Measurements from ENCODE around the gene ZNF160. TPM values are rescaled to one million over a fixed set of nuclear protein-coding genes. Genes with fewer than 3 reads are reported as not detected.
"Not testable (repeated sequence)": the region's sequence is repeated elsewhere in the genome, so short reads cannot be mapped to it uniquely, and the experiment has no call there.

ZNF160 gene
- total RNA-seq, 2 experiments from 2014 or later, result 23.5 to 25.2 TPM

GRCh38 chr19:53109527-53109926 lies 6.3 kb upstream of the ZNF160 start:
- no peak overlapping the region for H3K4me3 Mint-ChIP-seq
- CTCF ChIA-PET, result no interaction called here
- H3K9me3 Mint-ChIP-seq, result peaks cover 35% of the 10 kb centered on the region
- no peak for DNase-seq
- H3K4me1 Mint-ChIP-seq (ENCODE audit: low read depth), result no peaks in the 10 kb centered on the region
- peaks cover 2% of the 10 kb centered on the region for H3K27me3 Mint-ChIP-seq (ENCODE audit: low read depth)
- intact Hi-C loops (cut with micrococcal nuclease), result no loop called here
- no peak overlapping the region for H3K27ac Mint-ChIP-seq
- peaks cover 27% of the 10 kb centered on the region for H3K36me3 Mint-ChIP-seq (ENCODE audit: low read depth)

DNA sequence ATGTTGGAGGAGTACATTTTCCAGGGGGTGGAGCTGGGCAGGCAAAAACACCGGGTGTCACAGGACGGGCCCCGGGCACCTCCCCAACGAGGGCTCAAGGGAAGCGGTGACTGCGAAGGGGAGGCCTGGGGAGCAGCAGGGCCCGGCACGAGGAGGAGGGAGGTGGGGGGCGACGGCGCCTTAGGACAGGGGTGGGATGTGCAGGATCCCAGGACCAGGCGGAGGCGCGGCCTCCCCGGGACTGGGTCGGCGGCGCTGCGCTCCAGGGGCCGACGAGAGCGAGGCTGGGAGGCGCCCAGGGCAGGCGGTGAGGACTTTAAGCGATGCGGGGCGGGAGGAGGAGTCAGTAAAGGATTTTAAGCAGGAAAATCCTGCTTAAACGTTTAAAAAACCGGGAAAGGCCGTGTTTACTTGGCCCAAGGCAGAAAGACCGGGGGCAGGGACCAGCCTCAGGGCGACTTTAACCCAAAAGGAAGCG lies 427 bp downstream of the ZNF160 start:
- peak overlapping the region; percentile 84 for H3K27ac Mint-ChIP-seq
- H3K4me3 Mint-ChIP-seq, result peak overlapping the region; percentile 82
- CTCF ChIA-PET, result no interaction called here
- H3K4me1 Mint-ChIP-seq (ENCODE audit: low read depth), result peaks cover 25% of the 10 kb centered on the region
- peak; percentile 50 for DNase-seq
- intact Hi-C loops (cut with micrococcal nuclease), result loop anchor here (1.0 to 2.0 kb wide), 5 partner anchors 56 to 418 kb away; partner anchors contain the start of genes ZNF347, ZNF665, ZNF813 and ZNF816
- H3K36me3 Mint-ChIP-seq (ENCODE audit: low read depth), result peaks cover 36% of the 10 kb centered on the region
- H3K27me3 Mint-ChIP-seq (ENCODE audit: low read depth), result no peaks in the 10 kb centered on the region
- peaks cover 22% of the 10 kb centered on the region for H3K9me3 Mint-ChIP-seq

GRCh38 chr19:53102206-53102755 lies 941 bp downstream of the ZNF160 start:
- intact Hi-C loops (cut with micrococcal nuclease), result loop anchor here (2.0 kb wide), 2 partner anchors 57 to 139 kb away; partner anchors contain the start of genes ZNF347 and ZNF816
- peak overlapping the region; percentile 82 for H3K4me3 Mint-ChIP-seq
- CTCF ChIA-PET, result no interaction called here

GRCh38 chr19:53101518-53101917 lies 1.7 kb downstream of the ZNF160 start:
- peaks cover 27% of the 10 kb centered on the region for H3K4me1 Mint-ChIP-seq (ENCODE audit: low read depth)
- H3K27ac Mint-ChIP-seq, result peak overlapping the region; percentile 84
- peak overlapping the region; percentile 11 for H3K4me3 Mint-ChIP-seq
- intact Hi-C loops (cut with micrococcal nuclease), result no loop called here
- H3K9me3 Mint-ChIP-seq, result peaks cover 24% of the 10 kb centered on the region
- H3K36me3 Mint-ChIP-seq (ENCODE audit: low read depth), result peaks cover 43% of the 10 kb centered on the region
- DNase-seq, result peak; percentile 29
- no peaks in the 10 kb centered on the region for H3K27me3 Mint-ChIP-seq (ENCODE audit: low read depth)
- CTCF ChIA-PET, result no interaction called here

More at GRCh38 chr19:53102206-53102755, 941 bp downstream of the ZNF160 start:
- DNase-seq, result no peak
- Mint-ChIP-seq H3K4me1 (ENCODE audit: low read depth) (peaks cover 26% of the 10 kb centered on the region), H3K27me3 (ENCODE audit: low read depth) (no peaks in the 10 kb centered on the region), H3K36me3 (ENCODE audit: low read depth) (peaks cover 41% of the 10 kb centered on the region), H3K27ac (peak overlapping the region; percentile 84), H3K9me3 (peaks cover 24% of the 10 kb centered on the region)

DNA sequence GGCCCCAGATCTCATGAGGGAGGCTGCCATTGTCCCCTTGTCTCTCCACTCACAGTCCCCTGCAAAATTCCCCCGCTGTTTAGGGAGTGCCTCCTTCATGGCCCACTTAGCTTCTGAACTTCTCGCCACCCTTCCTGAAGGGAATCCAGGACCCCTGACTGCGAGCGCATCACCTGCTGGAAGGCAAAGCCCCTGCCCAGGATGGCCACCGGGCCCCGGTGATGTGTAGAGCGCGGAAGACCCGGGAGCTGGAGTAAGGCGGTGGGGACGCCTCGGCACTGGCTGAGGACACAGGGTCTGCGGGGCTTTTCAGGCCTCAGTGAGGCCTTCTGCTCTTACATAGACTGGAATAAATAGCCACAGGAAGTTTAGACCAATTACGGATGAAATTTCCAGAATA lies 4.7 kb downstream of the ZNF160 start:
- H3K27ac Mint-ChIP-seq; CTCF ChIA-PET; H3K4me3 Mint-ChIP-seq; H3K27me3 Mint-ChIP-seq (ENCODE audit: low read depth); DNase-seq: not testable (repeated sequence)
- intact Hi-C loops (cut with micrococcal nuclease), result loop anchor here (2.0 kb wide), 1 partner anchor 30 kb away; no protein-coding TSS in a partner anchor
- Mint-ChIP-seq H3K36me3 (ENCODE audit: low read depth) (peaks cover 65% of the 10 kb centered on the region), H3K9me3 (peaks cover 35% of the 10 kb centered on the region), H3K4me1 (ENCODE audit: low read depth) (peaks cover 30% of the 10 kb centered on the region)

DNA sequence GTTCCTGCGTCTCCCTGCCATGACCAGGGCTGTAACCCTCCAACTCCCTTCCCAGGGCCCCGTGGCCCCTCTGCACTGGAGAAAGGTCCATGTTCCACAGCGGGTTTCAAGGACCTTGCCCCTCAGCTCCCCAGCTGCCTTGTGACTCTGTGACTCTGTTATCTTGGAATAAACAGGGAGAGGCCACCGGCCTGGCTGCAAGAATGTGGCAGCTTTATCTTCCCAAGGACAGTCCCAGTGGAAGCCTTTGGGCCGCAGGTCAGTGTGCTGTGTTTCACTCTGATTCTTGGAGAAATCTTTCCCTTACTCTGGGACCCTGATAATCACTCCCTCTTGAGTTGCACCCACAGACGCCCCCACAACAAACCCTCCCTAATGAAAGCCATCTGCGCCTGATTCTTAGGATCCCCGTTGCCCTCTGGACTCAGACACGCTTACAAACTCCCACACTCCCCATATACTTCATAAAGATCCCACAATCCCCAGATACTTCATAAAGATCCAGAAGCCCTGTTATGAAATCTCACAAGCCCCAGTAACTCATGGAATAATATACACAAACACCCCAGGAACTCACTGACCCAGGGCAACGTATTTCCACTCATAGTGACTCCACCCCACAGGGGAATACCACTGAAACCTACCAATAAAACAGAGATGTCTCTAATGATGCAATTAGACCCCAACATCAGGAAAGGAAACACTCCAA lies 6.1 kb downstream of the ZNF160 start:
- peaks cover 35% of the 10 kb centered on the region for H3K9me3 Mint-ChIP-seq
- H3K27ac Mint-ChIP-seq, result peak overlapping the region; percentile 30
- CTCF ChIA-PET, result not testable (repeated sequence)

DNA sequence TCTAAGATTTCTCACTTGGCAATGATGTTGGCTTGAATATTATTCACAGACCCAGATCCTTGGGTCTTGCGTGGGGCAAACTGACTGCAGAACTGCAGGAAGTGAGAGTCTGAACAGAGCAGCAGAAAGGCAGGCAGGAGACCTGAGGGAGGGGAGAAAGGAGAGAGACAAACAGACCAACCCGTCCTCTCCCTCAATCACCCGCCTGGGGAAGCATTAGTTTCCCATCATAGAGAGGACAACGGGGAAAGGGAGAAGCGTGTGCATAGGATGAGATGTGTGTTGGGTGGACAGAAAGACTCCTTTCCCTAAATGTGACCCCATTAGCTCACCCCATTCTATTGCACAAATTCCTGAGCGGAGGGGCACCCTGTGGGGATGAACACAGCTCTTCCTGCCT lies 6.6 kb downstream of the ZNF160 start:
- DNase-seq; intact Hi-C loops (cut with micrococcal nuclease); H3K4me3 Mint-ChIP-seq; H3K27me3 Mint-ChIP-seq (ENCODE audit: low read depth); CTCF ChIA-PET; H3K27ac Mint-ChIP-seq: not testable (repeated sequence)
- H3K36me3 Mint-ChIP-seq (ENCODE audit: low read depth), result peaks cover 74% of the 10 kb centered on the region
- H3K9me3 Mint-ChIP-seq, result peaks cover 33% of the 10 kb centered on the region
- peaks cover 20% of the 10 kb centered on the region for H3K4me1 Mint-ChIP-seq (ENCODE audit: low read depth)

More for the DNA sequence above, 6.1 kb downstream of the ZNF160 start:
- peaks cover 25% of the 10 kb centered on the region for H3K4me1 Mint-ChIP-seq (ENCODE audit: low read depth)
- DNase-seq; H3K27me3 Mint-ChIP-seq (ENCODE audit: low read depth); intact Hi-C loops (cut with micrococcal nuclease); H3K4me3 Mint-ChIP-seq: not testable (repeated sequence)
- H3K36me3 Mint-ChIP-seq (ENCODE audit: low read depth), result peaks cover 73% of the 10 kb centered on the region

GRCh38 chr19:53094754-53095575 lies 8.3 kb downstream of the ZNF160 start:
- CTCF ChIA-PET, result no interaction called here
- Mint-ChIP-seq H3K27ac (no peak overlapping the region), H3K9me3 (peaks cover 38% of the 10 kb centered on the region), H3K36me3 (ENCODE audit: low read depth) (peaks cover 82% of the 10 kb centered on the region), H3K27me3 (ENCODE audit: low read depth) (no peaks in the 10 kb centered on the region), H3K4me3 (no peak overlapping the region), H3K4me1 (ENCODE audit: low read depth) (peaks cover 19% of the 10 kb centered on the region)
- intact Hi-C loops (cut with micrococcal nuclease), result no loop called here
- no peak for DNase-seq

DNA sequence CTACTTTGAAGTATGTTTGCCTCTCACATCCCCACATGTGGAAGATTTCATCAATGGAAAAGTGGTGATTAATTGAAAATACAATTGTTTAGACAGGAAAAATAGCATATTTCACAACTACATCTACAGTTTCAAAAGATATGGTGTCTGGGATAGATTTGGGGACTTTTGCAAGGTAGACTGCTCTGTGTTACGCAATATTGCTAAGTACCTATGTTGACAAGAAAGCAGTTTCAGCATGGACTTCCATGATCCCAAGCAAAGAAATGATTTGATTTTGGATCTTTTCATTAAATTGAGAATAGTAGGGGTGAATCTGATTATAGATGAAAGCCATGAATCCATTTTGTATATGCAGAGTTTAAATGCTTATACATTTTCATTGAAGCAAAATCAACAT lies 10.5 kb downstream of the ZNF160 start:
- intact Hi-C loops (cut with micrococcal nuclease), result no loop called here

DNA sequence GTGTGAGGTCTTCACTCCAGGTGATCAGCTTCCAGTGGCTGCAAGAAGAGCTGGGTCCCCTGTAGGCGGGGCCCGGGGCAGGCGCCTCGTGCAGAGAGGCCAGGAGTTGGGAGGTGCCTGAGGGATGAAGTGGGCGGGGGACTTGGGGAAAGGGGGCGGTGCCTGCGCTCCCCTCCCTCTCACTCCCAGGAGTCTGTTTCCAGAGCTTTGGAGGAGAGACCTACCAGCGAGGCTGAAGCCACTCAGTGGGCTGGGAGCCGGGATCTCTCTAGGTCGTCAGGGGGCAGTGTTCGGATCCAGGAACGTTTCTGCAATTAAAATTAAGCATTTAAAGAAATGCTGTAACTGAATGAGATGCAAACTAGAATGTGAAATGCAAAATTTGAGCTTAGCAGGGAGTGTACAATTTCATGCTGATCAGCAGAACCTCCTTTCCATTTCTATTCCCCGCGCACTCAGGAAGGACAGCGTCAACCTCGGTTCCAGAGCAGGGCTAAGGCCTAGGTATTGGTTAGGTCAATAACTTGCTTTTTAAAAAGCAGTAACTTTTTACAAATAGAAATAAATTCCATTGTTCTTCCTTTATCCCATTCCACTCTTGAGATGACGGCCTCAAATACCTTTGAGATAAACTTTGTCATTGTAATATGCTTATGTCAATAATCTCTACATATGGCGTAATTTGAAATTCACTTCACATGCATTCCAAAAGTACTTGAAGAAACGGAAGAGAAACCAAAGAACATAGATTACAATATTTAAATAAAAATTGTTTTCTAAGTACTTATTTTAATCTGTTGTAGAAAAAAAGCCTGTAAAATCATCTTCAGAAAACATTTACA lies 11.6 kb downstream of the ZNF160 start:
- peaks cover 32% of the 10 kb centered on the region for H3K9me3 Mint-ChIP-seq
- peaks cover 83% of the 10 kb centered on the region for H3K36me3 Mint-ChIP-seq (ENCODE audit: low read depth)
- no peaks in the 10 kb centered on the region for H3K27me3 Mint-ChIP-seq (ENCODE audit: low read depth)

More for the DNA sequence above, 10.5 kb downstream of the ZNF160 start:
- Mint-ChIP-seq H3K27ac (no peak overlapping the region), H3K27me3 (ENCODE audit: low read depth) (no peaks in the 10 kb centered on the region), H3K9me3 (peaks cover 29% of the 10 kb centered on the region), H3K4me3 (no peak overlapping the region), H3K36me3 (ENCODE audit: low read depth) (peaks cover 80% of the 10 kb centered on the region), H3K4me1 (ENCODE audit: low read depth) (peaks cover 9% of the 10 kb centered on the region)
- no peak for DNase-seq
- CTCF ChIA-PET, result no interaction called here

GRCh38 chr19:53088091-53088490 lies 15.1 kb downstream of the ZNF160 start:
- peaks cover 4% of the 10 kb centered on the region for H3K4me1 Mint-ChIP-seq (ENCODE audit: low read depth)
- H3K4me3 Mint-ChIP-seq, result no peak overlapping the region
- no peaks in the 10 kb centered on the region for H3K27me3 Mint-ChIP-seq (ENCODE audit: low read depth)
- no peak for DNase-seq
- intact Hi-C loops (cut with micrococcal nuclease), result no loop called here
- H3K27ac Mint-ChIP-seq, result no peak overlapping the region
- CTCF ChIA-PET, result no interaction called here
- H3K9me3 Mint-ChIP-seq, result peaks cover 36% of the 10 kb centered on the region
- H3K36me3 Mint-ChIP-seq (ENCODE audit: low read depth), result peaks cover 90% of the 10 kb centered on the region

More for the DNA sequence above, 11.6 kb downstream of the ZNF160 start:
- Mint-ChIP-seq H3K4me1 (ENCODE audit: low read depth) (peaks cover 7% of the 10 kb centered on the region), H3K4me3 (no peak overlapping the region), H3K27ac (no peak overlapping the region)
- CTCF ChIA-PET, result no interaction called here
- DNase-seq, result no peak
- intact Hi-C loops (cut with micrococcal nuclease), result no loop called here
